HG02840 (cell line): ENCODE data around the gene GAGE12C.
"Not testable (repeated sequence)": the region's sequence is repeated elsewhere in the genome, so short reads cannot be mapped to it uniquely, and the experiment has no call there.

Experiments used
- ATAC-seq: cut with Tn5 transposase; IDR thresholded peaks from one replicate; pipeline ENCODE4 v1.9.1; 2021; ENCODE audit warnings: mild to moderate bottlenecking, moderate library complexity, moderate number of reproducible peaks; ENCODE audit not compliant: unreplicated experiment, low FRiP score

GAGE12C gene

GRCh38 chrX:49531877-49532276, at the start of gene GAGE12C:
TSS of gene GAGE12C (plus strand) at chrX:49532177. CDS start at chrX:49533332, 1,155 bp downstream.
- ATAC-seq = not testable (repeated sequence)

GRCh38 chrX:49541433-49541832, 9.5 kb downstream of the GAGE12C start, which contains the start of gene GAGE12D:
TSS of gene GAGE12D (plus strand) at chrX:49541733. CDS start at chrX:49542888, 1,155 bp downstream.
- ATAC-seq = not testable (repeated sequence)

GRCh38 chrX:49550989-49551388, 19.0 kb downstream of the GAGE12C start, which contains the start of gene GAGE12E:
TSS of gene GAGE12E (plus strand) at chrX:49551289. CDS start at chrX:49552444, 1,155 bp downstream.
- not testable (repeated sequence) for ATAC-seq

- ATAC-seq = not testable (repeated sequence)
Observed at GRCh38 chrX:49560542-49560941, 28.6 kb downstream of the GAGE12C start, which contains the start of gene GAGE12F. TSS of gene GAGE12F (plus strand) at chrX:49560842. CDS start at chrX:49561997, 1,155 bp downstream.

- not testable (repeated sequence) for ATAC-seq
Observed at GRCh38 chrX:49568728-49569127, 36.8 kb downstream of the GAGE12C start.

GRCh38 chrX:49569152-49569551, 37.2 kb downstream of the GAGE12C start:
- not testable (repeated sequence) for ATAC-seq

- ATAC-seq = not testable (repeated sequence)
Observed at GRCh38 chrX:49570100-49570499, 38.1 kb downstream of the GAGE12C start, which contains the start of gene GAGE12G. TSS of gene GAGE12G (plus strand) at chrX:49570400. CDS start at chrX:49571555, 1,155 bp downstream.

GRCh38 chrX:49579649-49580048, 47.7 kb downstream of the GAGE12C start, which contains the start of gene GAGE12H:
TSS of gene GAGE12H (plus strand) at chrX:49579949. CDS start at chrX:49581104, 1,155 bp downstream.
- not testable (repeated sequence) for ATAC-seq
